MM.1S (cell line): ENCODE data around the gene PCCA.

Source experiments
- DNase-seq: peaks from one replicate; pipeline ENCODE4 v3.0.0-alpha.2; 2015
- H2AFZ ChIP-seq: fragments of 300-600 bp; sonication (generic); 2 replicates; pipeline ENCODE4 v1.6.0; 2016; ENCODE audit warnings: antibody characterized with exemption, low read length
- H3F3A ChIP-seq: fragments of 300-600 bp; sonication (generic); 2 replicates; pipeline ENCODE4 v1.6.1; 2016; ENCODE audit warnings: mild to moderate bottlenecking, antibody characterized with exemption, low read length, moderate library complexity, mixed read lengths; ENCODE audit not compliant: insufficient read depth
- H3K27ac ChIP-seq: fragments of 300-600 bp; sonication (generic); 2 replicates; pipeline ENCODE4 v1.5.1; 2016; ENCODE audit warnings: mild to moderate bottlenecking, low read length
- H3K27me3 ChIP-seq: fragments of 300-600 bp; sonication (generic); replicated peaks from 2 replicates; pipeline ENCODE4 v1.6.0; 2016; ENCODE audit warnings: low read length; ENCODE audit not compliant: insufficient read depth
- H3K36me3 ChIP-seq: fragments of 300-600 bp; sonication (generic); replicated peaks from 2 replicates; pipeline ENCODE4 v1.6.1; 2016; ENCODE audit warnings: mild to moderate bottlenecking, low read length, mixed read lengths; ENCODE audit not compliant: insufficient read depth
- H3K4me1 ChIP-seq: fragments of 300-600 bp; sonication (generic); 2 replicates; pipeline ENCODE4 v1.6.1; 2016; ENCODE audit warnings: low read length, mixed read lengths
- H3K4me2 ChIP-seq: fragments of 300-600 bp; sonication (generic); 2 replicates; pipeline ENCODE4 v1.6.0; 2016; ENCODE audit warnings: low read depth, low read length
- H3K4me3 ChIP-seq: fragments of 300-600 bp; sonication (generic); 2 replicates; pipeline ENCODE4 v1.5.1; 2016; ENCODE audit warnings: low read length, mixed read lengths
- H3K79me2 ChIP-seq: fragments of 300-600 bp; sonication (generic); 2 replicates; pipeline ENCODE4 v1.6.1; 2016; ENCODE audit warnings: mixed run types, low read length, mixed read lengths
- H3K9ac ChIP-seq: fragments of 300-600 bp; sonication (generic); 2 replicates; pipeline ENCODE4 v1.6.1; 2016; ENCODE audit warnings: low read length, mixed read lengths
- H3K9me2 ChIP-seq: fragments of 300-600 bp; sonication (generic); replicated peaks from 2 replicates; pipeline ENCODE4 v1.6.1; 2016; ENCODE audit warnings: mild to moderate bottlenecking, low read length, mixed read lengths; ENCODE audit not compliant: insufficient read depth
- H3K9me3 ChIP-seq: fragments of 300-600 bp; sonication (generic); replicated peaks from 2 replicates; pipeline ENCODE4 v1.6.1; 2016; ENCODE audit warnings: mild to moderate bottlenecking, low read length, mixed read lengths; ENCODE audit not compliant: insufficient read depth
- H4K20me1 ChIP-seq: fragments of 300-600 bp; sonication (generic); 2 replicates; pipeline ENCODE4 v1.6.1; 2016; ENCODE audit warnings: mild to moderate bottlenecking, low read length, moderate library complexity, mixed read lengths; ENCODE audit not compliant: insufficient read depth
- EZH2 ChIP-seq: fragments of 300-600 bp; sonication (generic); optimal IDR thresholded peaks from 2 replicates; pipeline ENCODE3; 2017; ENCODE audit warnings: low read depth, mild to moderate bottlenecking, antibody characterized with exemption, low read length, mixed read lengths
- EZH2phosphoT487 ChIP-seq: fragments of 300-600 bp; sonication (generic); IDR thresholded peaks from 2 replicates; pipeline ENCODE4 v1.6.1; 2018; ENCODE audit warnings: antibody characterized with exemption, low read length
- TF ChIP-seq, protein P1 (sequence below): fragments of 300-600 bp; sonication (generic); IDR thresholded peaks from 2 replicates; pipeline ENCODE4 v1.5.1; 2016; ENCODE audit warnings: antibody characterized with exemption, low read length, mixed read lengths

PCCA gene

DNA sequence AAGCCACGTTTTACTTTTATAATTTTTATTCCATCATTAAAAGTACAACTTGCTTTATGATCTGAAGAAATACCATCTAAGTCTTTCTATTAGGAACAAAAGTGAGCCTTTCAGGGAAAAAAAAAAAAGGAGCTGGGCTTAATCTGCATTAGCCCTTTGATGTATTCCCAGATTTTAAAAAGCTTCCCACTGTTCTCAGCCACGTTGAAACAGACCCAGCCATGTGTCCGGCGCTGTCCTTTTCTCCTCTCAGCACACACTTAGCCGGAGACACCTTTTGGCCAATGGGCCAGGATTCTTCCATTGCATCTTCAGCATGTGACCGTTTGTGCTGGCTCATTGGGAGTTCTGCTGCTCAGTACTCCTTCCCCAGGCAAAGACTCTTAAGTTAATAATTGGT lies 394.2 kb downstream of the PCCA start:
- no peaks in the 10 kb centered on the region for H3K9me3 ChIP-seq
- H3K79me2 ChIP-seq, result no peaks in the 10 kb centered on the region
- H3K4me1 ChIP-seq, result peaks cover 23% of the 10 kb centered on the region
- peak overlapping the region; percentile 81 for H3K4me2 ChIP-seq
- H2AFZ ChIP-seq, result no peak overlapping the region
- H3K4me3 ChIP-seq, result no peak overlapping the region
- no peaks in the 10 kb centered on the region for H3K36me3 ChIP-seq
- TF ChIP-seq EZH2phosphoT487 (no peak), EZH2 (no peak)
- TF ChIP-seq, protein P1, sequence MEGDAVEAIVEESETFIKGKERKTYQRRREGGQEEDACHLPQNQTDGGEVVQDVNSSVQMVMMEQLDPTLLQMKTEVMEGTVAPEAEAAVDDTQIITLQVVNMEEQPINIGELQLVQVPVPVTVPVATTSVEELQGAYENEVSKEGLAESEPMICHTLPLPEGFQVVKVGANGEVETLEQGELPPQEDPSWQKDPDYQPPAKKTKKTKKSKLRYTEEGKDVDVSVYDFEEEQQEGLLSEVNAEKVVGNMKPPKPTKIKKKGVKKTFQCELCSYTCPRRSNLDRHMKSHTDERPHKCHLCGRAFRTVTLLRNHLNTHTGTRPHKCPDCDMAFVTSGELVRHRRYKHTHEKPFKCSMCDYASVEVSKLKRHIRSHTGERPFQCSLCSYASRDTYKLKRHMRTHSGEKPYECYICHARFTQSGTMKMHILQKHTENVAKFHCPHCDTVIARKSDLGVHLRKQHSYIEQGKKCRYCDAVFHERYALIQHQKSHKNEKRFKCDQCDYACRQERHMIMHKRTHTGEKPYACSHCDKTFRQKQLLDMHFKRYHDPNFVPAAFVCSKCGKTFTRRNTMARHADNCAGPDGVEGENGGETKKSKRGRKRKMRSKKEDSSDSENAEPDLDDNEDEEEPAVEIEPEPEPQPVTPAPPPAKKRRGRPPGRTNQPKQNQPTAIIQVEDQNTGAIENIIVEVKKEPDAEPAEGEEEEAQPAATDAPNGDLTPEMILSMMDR, result no peak
- H3F3A ChIP-seq, result peaks cover 17% of the 10 kb centered on the region
- no peak overlapping the region for H3K9ac ChIP-seq
- no peaks in the 10 kb centered on the region for H4K20me1 ChIP-seq
- H3K9me2 ChIP-seq, result no peaks in the 10 kb centered on the region
- H3K27ac ChIP-seq, result no peak overlapping the region; the same call in 1 of the 2 replicates
- H3K27me3 ChIP-seq, result no peaks in the 10 kb centered on the region
- no peak for DNase-seq

- peak overlapping the region; percentile 81 for H3K4me2 ChIP-seq
These were observed 395.0 kb downstream of the PCCA start for GRCh38 chr13:100483841-100484381.

DNA sequence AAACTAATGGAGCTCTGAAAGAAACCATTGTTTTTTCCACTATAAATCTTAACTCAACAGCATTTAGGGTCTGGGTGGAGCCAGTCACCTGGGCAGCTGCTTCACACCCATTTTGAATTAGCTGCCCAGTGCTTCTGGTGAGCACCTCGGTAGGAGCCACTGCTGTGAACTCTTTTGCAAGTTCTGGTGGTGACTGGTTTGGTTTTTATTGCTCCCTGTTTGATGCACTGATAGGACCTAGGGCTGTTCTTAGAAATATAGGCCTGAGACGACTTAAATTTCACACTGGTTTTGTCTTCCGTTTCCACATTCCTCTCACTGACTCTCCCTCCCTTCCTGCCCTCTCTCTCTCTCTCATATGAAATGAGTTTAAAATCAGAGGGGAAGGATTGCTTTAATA lies 395.8 kb downstream of the PCCA start:
- Histone ChIP-seq H3K79me2 (no peaks in the 10 kb centered on the region), H3K36me3 (no peaks in the 10 kb centered on the region), H3F3A (peaks cover 17% of the 10 kb centered on the region), H3K9me2 (no peaks in the 10 kb centered on the region), H3K4me2 (peak overlapping the region; percentile 81; the same call in 1 of the 2 replicates), H3K4me3 (peak overlapping the region; percentile 43; the same call in 1 of the 2 replicates), H3K4me1 (peaks cover 23% of the 10 kb centered on the region), H2AFZ (no peak overlapping the region), H3K27ac (peak overlapping the region; percentile 49; the same call in 1 of the 2 replicates), H3K27me3 (no peaks in the 10 kb centered on the region), H3K9ac (peak overlapping the region; percentile 27; the same call in 1 of the 2 replicates), H4K20me1 (no peaks in the 10 kb centered on the region), H3K9me3 (no peaks in the 10 kb centered on the region)
- no peak for TF ChIP-seq EZH2
- TF ChIP-seq, protein P1, result no peak
- no peak for TF ChIP-seq EZH2phosphoT487
- no peak for DNase-seq

More at GRCh38 chr13:100483841-100484381, 395.0 kb downstream of the PCCA start:
- Histone ChIP-seq H3K4me3 (peak overlapping the region; percentile 43; the same call in 1 of the 2 replicates), H3F3A (peaks cover 17% of the 10 kb centered on the region), H3K27me3 (no peaks in the 10 kb centered on the region), H3K9me2 (no peaks in the 10 kb centered on the region), H3K4me1 (peaks cover 23% of the 10 kb centered on the region), H3K27ac (peak overlapping the region; percentile 49; the same call in 1 of the 2 replicates), H4K20me1 (no peaks in the 10 kb centered on the region), H3K79me2 (no peaks in the 10 kb centered on the region), H2AFZ (peak overlapping the region; percentile 52), H3K36me3 (no peaks in the 10 kb centered on the region), H3K9ac (peak overlapping the region; percentile 27; the same call in 1 of the 2 replicates), H3K9me3 (no peaks in the 10 kb centered on the region)
- TF ChIP-seq EZH2 (no peak), EZH2phosphoT487 (no peak)
- TF ChIP-seq, protein P1, result no peak
- DNase-seq, result peak; percentile 29
